GM21423 (cell line): ENCODE results near the gene ANGPTL8.

Experiments
- ATAC-seq: cut with Tn5 transposase; IDR thresholded peaks from one replicate; pipeline ENCODE4 v1.9.1; 2021; ENCODE audit warnings: mild to moderate bottlenecking, moderate library complexity; ENCODE audit not compliant: unreplicated experiment

The ANGPTL8 gene, protein sequence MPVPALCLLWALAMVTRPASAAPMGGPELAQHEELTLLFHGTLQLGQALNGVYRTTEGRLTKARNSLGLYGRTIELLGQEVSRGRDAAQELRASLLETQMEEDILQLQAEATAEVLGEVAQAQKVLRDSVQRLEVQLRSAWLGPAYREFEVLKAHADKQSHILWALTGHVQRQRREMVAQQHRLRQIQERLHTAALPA

DNA sequence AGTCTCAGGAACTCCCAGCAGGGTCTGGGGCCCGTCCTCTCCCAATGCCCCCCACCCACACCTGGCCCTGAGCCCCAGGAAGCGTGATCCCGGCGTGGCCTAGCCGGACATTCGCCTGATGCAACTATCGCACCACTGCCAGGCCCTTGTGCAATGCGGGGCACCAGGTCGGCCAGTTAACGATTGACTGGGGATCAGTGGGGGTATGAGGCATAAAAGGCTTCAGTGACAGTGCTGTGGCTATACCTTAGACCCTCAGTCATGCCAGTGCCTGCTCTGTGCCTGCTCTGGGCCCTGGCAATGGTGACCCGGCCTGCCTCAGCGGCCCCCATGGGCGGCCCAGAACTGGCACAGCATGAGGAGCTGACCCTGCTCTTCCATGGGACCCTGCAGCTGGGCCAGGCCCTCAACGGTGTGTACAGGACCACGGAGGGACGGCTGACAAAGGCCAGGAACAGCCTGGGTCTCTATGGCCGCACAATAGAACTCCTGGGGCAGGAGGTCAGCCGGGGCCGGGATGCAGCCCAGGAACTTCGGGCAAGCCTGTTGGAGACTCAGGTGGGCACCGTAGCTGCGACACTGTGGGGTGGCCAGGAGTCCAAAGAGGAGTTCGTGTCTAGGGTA lies at the start of gene ANGPTL8:
Gene ANGPTL8, plus strand, starts transcription at position 243 of the 624 bp plus-strand sequence. Its CDS starts 19 bp downstream, at position 262.
- no peak for ATAC-seq

DNA sequence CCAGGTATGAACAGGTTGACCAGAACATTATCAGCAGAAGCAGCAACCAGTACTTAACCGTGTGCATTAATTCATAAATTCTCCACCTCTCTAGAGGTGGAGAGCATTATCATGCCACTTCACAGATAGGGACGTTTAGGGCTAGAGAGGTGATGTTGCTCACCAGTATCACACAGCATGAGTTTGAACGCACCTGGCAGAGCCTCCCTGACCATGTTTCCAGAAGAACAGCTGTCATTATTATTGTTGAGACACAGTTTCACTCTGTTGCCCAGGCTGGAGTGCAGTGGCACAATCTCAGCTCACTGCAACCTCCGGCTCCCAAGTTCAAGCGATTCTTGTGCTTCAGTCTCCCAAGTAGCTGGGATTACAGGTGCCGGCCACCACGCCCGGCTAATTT lies 48.9 kb upstream of the ANGPTL8 start:
- ATAC-seq, result no peak

DNA sequence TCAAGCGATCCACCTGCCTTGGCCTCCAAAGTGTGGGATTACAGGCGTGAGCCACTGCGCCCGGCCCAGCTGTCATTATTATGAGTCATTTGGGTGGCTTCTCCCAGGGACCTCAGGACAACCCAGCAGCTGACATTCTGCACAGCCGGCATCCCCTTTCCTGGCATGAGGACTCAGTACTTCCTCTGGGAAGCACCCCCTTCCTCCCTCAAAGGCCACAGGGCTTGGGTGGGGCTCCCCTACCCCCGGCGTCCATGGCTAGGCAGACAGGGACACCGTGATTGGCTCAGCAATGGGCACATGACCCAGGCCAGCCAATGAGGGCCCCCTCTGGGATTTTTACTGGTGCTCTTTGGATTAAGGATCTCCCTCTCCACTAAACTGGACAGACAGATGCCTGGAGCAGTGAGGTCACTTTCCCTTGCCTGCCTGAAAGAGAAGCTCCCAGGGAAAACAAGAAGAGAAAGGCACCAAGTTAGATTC lies 48.1 kb upstream of the ANGPTL8 start:
- no peak for ATAC-seq

DNA sequence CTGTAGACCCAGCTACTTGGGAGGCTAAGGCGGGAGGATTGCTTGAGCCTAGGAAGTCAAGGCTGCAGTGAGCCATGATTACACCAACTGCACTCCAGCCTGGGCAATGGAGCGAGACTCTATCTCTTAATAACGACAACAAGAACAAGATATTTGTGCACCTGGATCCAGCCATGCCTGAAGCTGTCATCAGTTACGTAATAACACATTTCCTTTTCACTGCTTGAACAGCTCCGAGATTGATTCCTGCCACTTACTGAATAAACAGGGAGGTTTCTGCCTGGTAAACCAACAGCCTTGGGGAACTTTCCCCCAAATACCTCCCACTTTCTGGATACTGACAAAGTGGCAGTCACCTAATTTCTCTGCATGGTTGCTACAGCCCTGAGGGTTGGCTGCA lies 47.5 kb upstream of the ANGPTL8 start:
- no peak for ATAC-seq

DNA sequence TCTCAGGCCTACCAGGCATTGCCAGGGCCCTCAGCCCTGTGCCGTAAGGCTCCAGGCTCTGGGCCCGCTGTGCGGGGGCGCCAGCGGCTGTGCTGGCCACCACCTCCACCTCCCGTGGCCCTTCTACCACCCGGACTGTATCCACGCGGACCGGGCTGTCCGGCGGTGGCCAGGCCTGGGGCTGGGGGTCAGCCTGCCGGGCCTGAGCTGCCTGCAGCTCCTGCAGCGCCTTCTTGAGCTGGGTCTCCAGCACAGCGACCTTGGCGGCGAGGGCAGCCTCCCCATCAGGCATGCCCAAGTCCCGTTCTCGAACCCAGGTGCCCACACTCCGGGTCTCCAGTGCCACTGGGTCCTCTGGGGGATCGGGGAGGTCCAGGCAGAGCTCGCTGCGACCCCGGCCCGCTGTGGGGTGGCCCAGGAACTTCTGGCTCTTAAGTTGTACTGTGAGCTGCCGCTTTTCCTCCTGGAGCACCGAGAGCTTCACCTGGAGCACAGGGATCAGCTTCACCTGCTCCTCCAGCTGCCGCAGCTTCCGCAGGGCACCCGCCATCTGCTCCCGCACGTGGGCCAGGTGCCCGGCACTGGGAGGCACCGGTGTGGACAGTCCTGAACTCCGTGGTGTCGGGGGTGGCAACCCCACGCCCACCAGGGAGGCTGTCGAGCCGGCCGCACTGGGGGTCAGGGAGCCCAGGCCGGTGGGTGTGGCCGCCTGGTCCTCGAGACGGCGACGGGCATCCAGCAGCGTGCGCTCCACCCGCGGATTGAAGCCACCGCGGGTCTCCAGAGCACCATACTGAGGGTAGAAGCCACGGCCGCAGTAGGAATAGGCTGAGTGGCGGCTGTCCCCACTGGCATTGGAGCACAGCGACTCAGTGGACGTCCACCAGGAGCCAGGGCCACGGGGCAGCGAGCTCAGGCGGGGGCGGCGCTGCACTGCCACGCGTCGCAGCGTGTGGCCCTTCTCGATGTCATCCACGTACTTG lies 46.2 kb upstream of the ANGPTL8 start:
- no peak for ATAC-seq

DNA sequence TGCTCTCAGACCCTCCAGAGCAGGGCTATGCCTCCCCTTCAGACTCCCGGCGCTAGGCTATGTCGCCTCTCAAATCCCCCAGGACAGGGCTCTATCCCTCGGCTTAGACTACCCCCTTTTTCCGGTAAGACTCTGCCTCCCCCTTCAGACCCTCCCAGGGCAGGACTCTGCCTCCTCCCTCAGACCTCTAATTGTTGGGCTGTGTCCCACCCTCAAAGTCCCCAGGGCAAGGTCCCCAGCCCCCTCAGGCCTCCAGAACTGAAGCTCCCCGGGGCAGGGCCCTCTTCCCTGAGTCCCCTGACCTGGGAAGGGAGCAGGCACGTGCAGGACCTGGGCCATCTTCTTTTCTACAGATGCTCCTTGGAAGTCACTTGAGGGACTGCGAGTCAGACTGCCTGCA lies 45.2 kb upstream of the ANGPTL8 start:
- ATAC-seq, result no peak

DNA sequence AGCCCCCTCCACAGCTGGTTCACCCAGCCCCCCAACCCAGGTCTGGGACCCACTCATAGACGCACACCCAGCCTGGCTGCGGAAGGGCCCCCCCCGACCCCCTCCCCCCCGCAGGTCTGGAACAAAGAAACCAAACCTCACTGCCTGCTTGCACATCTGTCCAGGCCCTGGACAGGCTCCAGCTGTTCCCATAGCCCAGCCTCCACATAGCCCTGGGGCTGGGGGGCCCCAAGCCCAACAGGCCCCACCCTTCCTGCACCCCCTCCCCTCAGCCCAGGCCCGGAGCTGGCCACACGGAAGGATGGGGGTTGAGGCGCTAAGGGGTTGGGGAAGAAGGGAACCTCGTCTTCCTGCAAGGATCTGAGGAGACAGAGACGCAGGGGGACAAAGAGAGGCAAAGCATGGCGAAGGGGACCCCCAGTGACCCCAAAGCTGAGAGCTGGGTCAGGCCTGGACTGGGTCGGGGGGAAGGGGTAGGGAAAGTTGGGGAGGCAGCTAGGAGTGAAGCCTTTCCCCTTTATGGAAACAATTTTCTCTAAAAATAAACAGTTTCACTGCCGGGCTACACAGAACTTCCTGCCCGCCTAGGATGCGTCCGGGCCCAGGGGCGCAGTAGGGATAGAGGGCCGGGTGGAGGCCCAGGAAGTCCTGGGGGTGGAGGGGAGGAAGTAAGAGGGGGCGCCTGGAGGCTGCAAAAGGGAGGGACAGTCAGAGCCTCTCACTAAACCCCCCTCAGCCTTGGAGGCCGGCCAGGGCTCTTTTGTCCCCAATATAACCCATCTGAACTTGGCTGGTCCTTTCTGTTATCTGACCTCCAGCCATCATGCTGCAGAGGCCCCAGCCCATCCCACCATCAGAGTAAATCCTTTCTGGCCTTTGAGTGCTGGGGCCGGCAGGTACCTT lies 44.5 kb upstream of the ANGPTL8 start:
- ATAC-seq, result no peak

DNA sequence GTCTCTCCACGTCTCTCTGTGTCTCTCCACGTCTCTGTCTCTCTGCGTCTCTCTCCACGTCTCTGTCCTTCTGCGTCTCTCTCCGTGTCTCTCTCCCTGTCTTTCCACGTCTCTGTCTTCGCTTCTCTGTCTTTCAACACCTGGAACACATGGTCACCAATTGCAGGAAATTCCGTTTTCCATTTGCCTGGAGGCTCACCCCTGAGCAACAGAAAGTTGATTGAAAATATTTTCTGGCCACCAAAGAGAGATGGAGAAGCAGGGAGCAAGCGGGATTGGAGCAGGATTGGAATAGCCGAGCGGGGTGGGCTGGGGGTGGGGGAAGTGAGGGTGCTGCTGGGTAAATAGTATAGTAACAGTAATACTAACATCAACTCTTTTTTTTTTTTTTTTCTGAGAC lies 43.7 kb upstream of the ANGPTL8 start:
- ATAC-seq, result no peak

DNA sequence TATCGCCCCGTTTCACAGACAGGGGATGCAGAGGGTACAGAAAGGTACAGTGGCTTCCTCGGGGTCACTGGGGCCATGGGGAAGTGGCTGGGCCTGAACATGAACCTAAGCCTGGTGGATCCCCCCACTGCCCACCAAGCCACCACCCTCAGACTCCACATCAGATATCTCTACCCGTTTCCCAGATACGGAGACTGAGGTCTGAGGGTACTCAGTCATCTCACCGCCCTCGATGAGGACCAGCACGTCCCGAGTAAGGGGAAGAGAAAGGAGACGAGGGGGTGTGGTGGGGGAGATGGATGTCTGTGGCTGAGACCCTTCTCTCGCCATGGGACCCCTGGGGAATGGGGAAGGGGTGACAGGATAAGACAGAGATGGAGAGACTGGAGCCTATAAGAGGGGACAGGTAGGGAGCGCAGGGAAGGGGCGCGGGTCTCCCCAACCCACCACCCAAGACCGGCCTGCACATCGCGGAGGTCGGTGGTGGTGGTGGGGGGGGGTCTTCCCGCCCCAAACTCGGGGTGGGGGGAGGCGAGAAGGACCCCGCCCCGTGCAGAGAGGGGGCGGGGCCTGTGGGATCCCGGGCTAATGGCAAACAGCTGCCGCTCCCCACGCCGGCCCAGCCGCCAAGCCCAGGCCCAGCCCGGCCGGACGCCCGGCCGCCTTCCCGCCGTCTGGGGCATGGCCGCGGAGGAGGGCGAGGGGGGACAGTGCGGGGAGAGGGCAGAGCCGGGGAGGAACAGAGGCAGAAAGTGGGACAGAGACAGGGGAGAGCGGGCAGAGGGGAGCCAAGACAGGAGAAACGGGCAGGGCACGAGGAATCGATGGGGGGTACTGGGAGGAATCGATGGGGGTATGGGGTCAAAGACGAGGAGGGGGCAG lies 42.8 kb upstream of the ANGPTL8 start:
- no peak for ATAC-seq

DNA sequence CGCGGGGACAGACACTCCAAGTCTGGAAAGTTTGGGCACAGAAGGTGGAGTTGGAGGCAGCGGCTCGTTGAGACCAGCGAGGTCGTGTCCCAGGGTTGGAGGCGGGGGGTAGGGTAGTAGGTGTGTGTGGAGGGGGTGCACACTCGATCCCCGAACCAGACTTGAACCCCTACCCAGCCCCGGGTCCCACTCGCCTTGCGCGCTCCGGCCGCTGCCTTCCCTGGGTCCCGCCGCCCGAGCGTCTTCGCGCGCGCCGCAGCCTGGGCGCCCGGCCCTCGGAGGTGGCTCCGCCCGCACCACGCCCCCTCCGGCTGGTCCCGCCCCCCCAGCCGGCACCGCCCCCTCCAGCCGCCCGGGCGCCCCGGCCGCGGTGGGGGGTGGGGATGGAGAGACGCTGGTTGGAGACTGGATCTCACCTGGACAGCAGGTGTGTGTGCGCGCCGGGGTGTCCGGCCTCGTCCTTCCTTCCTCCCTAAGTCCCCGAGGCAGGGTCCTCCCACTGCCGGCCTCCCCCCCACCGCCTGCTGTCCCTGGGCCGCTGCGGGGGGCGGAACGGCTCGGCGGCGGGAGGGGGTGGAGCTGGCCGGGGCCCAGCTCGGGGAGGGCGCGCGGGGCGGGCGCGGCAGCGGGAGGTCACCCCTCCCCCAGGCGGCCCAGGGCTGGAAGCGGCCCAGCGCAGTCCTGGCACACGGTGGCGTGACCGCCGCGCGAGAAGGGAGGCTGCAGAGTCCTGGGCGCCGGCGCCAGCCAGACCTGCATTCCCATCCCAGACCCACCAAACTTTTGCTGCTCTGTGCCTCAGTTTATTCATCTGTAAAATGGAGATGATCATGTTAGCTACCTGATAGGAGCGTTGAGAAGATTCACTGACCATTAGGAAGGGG lies 41.9 kb upstream of the ANGPTL8 start, which contains the start of gene KANK2:
Gene KANK2, minus strand, starts transcription at position 255 of the 884 bp plus-strand sequence. CDS start 3,034 bp downstream, outside the sequence.
- peak; percentile 67 for ATAC-seq

DNA sequence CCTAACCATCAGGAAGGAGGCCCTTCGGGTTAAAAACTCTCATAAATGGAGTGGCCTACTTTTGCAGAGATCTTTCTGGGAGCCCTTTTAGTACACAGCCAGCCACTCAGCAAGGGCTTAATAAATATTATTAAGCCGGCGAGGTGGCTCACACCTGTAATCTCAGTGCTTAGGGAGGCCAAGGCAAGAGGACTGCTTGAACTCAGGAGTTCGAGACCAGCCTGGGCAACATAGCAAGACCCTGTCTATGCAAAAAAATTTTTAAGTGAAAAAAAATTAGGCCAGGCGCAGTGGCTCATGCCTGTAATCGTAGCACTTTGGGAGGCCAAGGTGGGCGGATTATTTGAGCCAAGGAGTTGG lies 41.3 kb upstream of the ANGPTL8 start:
- no peak for ATAC-seq

DNA sequence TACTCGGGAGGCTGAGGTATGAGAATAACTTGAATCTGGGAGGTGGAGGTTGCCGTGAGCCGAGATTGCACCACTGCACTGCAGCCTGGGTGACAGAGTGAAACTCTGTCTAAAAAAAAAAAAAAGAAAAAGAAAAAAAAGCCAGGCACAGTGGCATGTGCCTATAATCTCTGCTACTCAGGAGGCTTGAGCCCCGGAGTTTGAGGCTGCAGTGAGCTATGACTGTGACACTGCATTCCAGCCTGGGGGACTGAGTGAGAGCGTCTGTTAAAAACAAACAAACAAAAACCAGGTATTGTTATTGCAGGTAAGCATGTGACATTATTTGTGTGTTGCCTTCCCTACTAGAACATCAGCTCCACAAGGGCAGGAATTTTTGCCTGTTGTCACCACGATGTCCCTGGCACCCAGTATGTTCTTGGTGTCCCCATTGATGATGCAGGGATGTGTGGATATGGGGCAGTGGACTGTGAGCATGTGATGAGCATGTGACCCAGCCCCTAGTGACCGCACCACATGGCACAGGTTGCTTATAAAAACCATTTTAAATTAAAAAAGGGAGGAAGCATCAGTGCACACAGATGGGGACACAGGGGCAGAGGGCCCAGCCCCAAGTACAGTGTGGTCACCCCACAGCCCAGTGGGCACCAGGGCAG lies 40.5 kb upstream of the ANGPTL8 start:
- ATAC-seq, result no peak

DNA sequence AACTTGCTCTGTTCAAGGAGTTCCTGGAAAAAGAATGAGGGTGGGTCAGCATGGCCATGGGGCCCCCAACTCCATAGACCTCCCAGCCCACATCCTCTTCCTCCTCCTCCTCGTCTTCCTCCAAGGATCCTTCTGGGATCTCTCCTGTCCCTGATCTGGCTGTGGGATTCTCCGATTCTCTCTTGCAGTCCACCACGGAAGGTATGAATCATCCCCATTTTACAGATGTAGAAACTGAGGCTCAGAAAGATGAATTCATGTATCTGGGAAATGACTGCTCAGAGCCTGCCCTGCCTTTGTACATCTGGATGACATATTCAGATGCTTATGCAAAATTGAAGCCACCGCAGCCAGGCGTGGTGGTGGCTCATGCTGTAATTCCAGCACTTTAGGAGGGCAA lies 39.9 kb upstream of the ANGPTL8 start:
- no peak for ATAC-seq

DNA sequence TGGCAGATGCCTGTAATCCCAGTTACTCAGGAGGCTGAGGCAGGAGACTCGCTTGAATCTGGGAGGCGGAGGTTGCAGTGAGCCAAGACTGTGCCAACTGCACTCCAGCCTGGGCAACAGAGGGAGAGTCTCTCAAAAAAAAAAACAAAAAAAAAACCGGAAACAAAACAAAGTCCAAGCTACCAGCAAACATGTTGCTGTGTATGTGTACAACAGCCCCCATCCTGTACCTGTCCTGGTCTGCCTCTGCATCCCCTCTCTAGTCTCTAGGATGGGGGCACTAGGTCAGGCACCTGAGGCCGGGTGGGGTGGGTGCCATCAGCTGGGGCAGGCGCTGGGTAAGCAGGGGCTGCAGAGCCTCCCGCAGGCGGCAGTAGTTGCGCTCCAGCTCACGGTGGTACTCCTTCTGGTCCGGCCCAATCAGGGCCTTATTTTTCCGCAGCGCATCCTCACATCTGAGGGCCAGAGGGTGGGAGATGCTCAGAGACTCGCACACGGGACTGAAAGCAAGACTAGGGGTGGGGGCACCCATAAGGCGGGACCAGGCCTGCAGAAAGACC lies 39.3 kb upstream of the ANGPTL8 start:
- no peak for ATAC-seq

DNA sequence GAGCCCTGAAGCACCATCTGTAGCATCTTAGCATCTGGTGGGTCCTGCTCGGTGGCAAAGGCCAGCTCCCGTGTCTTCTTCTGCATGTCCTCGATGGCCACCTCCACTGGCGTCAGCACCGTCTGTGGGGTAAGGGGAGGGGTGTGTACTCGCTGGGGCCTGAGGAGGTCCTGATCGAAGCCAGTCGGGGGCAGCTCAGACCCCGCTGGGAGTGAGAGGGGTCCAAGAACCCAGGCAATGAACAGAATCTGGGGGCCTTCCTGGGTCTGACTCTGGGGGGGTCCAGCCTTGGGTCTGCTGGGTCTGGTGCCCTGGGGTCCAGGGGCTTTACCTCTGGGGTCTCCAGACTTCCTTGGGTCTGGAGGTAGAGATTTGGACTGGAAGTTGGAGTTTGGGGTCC lies 38.5 kb upstream of the ANGPTL8 start:
- ATAC-seq, result no peak

DNA sequence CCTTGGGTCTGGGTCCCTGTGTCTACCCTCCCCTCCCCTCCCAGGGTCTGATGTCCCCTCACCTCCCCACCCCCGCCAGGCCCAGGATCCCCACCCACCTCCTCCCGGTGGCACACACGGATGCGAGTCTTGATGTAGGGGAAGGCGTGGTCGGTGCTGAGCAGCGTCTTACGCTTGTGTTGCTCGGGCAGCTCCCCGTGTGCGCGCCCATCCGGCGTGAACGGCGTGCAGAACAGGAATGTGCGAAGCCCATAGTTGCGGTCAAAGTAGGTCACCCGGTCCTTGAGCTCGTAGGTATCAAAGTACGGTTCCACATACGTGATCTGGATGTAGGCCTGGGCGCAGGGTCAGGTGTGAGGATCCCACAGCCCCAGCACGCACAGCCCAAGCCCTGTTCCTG lies 37.6 kb upstream of the ANGPTL8 start:
- no peak for ATAC-seq

DNA sequence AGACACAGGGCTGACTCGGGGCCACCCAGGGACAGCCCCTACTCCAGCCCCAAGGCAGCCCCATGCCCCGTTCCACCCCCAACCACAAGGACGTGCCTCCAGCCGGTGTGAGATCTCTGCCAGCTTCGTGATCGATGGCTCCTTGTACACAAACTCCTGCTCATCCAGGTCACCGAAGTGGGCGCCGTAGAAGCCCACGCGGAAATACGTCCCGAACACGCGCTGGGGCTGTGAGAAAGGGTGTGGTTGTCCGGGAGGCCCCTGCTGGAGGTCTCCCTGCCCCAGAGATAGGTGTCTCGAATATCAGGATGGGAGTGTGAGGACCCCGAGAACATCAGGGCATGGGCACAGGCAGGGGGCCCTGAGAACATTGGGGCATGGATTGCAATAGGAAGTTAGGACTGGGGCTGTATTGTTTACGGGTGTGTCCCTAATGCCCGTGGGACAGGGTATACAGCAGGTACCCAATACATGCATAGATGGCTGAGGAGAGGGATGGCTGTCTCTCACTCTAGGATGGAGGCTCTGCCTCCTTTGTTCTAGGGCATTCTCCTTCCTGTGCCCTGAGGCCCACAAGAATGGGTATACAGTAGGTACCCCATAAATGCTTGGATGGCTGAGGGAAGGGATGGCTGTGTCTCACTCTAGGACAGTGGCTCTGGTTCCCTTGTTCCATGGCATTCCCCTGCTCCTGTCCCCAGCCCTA lies 36.8 kb upstream of the ANGPTL8 start:
- ATAC-seq, result no peak
